Measurements from ENCODE around the gene VPS35.

Gene VPS35

GRCh38 chr16:46728806-46729205, 39.8 kb upstream of the VPS35 start:
- H3K9me3 ChIP-seq (ENCODE audit: insufficient read depth, low read depth, low read length) = 0 out of 2 replicates have a peak, but pooled peaks cover 5% of the 10 kb centered on the region
- no peak for TF ChIP-seq CTCF (conservative IDR thresholded peaks at IDR 0.05; ENCODE audit: low read length)
- no peak for TF ChIP-seq EZH2phosphoT487 (IDR thresholded peaks at IDR 0.05; ENCODE audit: borderline replicate concordance)
- no peak overlapping the region for H3K4me3 ChIP-seq (ENCODE audit: low read length, poor library complexity, severe bottlenecking)
- no peaks in the 10 kb centered on the region for H3K9me2 ChIP-seq (replicated peaks; ENCODE audit: low read depth, low read length)
- H3K36me3 ChIP-seq (ENCODE audit: insufficient read depth, low read length) = no peaks in the 10 kb centered on the region
- no peaks in the 10 kb centered on the region for H3K79me2 ChIP-seq (ENCODE audit: insufficient read depth, low read length)
- no peak overlapping the region for H3K9ac ChIP-seq (ENCODE audit: low read depth, low read length, poor library complexity, severe bottlenecking)
- H3K4me2 ChIP-seq (ENCODE audit: low read depth, low read length, poor library complexity, severe bottlenecking) = no peak overlapping the region
- no peaks in the 10 kb centered on the region for H3K4me1 ChIP-seq (ENCODE audit: insufficient read depth, low read length, poor library complexity, severe bottlenecking)
- no peaks in the 10 kb centered on the region for H4K20me1 ChIP-seq (ENCODE audit: insufficient read depth, low read length, poor library complexity, severe bottlenecking)
- no peaks in the 10 kb centered on the region for H3F3A ChIP-seq (ENCODE audit: low read depth)
- H2AFZ ChIP-seq (ENCODE audit: low read length) = no peak overlapping the region
- H3K27me3 ChIP-seq (ENCODE audit: insufficient read depth, low read length, poor library complexity, severe bottlenecking) = no peaks in the 10 kb centered on the region

GRCh38 chr16:46727630-46728029, 38.7 kb upstream of the VPS35 start:
- H3K9ac ChIP-seq (ENCODE audit: low read depth, low read length, poor library complexity, severe bottlenecking) = no peak overlapping the region
- H3K4me3 ChIP-seq (ENCODE audit: low read length, poor library complexity, severe bottlenecking) = no peak overlapping the region
- no peaks in the 10 kb centered on the region for H3K79me2 ChIP-seq (ENCODE audit: insufficient read depth, low read length)
- H3K9me2 ChIP-seq (replicated peaks; ENCODE audit: low read depth, low read length) = no peaks in the 10 kb centered on the region
- no peak overlapping the region for H3K4me2 ChIP-seq (ENCODE audit: low read depth, low read length, poor library complexity, severe bottlenecking)
- H3F3A ChIP-seq (ENCODE audit: low read depth) = no peaks in the 10 kb centered on the region
- no peaks in the 10 kb centered on the region for H4K20me1 ChIP-seq (ENCODE audit: insufficient read depth, low read length, poor library complexity, severe bottlenecking)
- H3K9me3 ChIP-seq (ENCODE audit: insufficient read depth, low read depth, low read length) = 0 out of 2 replicates have a peak, but pooled peaks cover 5% of the 10 kb centered on the region
- no peaks in the 10 kb centered on the region for H3K27me3 ChIP-seq (ENCODE audit: insufficient read depth, low read length, poor library complexity, severe bottlenecking)
- TF ChIP-seq CTCF (conservative IDR thresholded peaks at IDR 0.05; ENCODE audit: low read length) (no peak), EZH2phosphoT487 (IDR thresholded peaks at IDR 0.05; ENCODE audit: borderline replicate concordance) (no peak)
- H3K36me3 ChIP-seq (ENCODE audit: insufficient read depth, low read length) = no peaks in the 10 kb centered on the region
- H3K4me1 ChIP-seq (ENCODE audit: insufficient read depth, low read length, poor library complexity, severe bottlenecking) = no peaks in the 10 kb centered on the region
- H2AFZ ChIP-seq (ENCODE audit: low read length) = no peak overlapping the region

- Histone ChIP-seq H3K36me3 (ENCODE audit: insufficient read depth, low read length) (no peaks in the 10 kb centered on the region), H3K4me3 (ENCODE audit: low read length, poor library complexity, severe bottlenecking) (no peak overlapping the region), H3K9me3 (ENCODE audit: insufficient read depth, low read depth, low read length) (0 out of 2 replicates have a peak, but pooled peaks cover 5% of the 10 kb centered on the region), H3K27me3 (ENCODE audit: insufficient read depth, low read length, poor library complexity, severe bottlenecking) (no peaks in the 10 kb centered on the region), H3F3A (ENCODE audit: low read depth) (no peaks in the 10 kb centered on the region), H4K20me1 (ENCODE audit: insufficient read depth, low read length, poor library complexity, severe bottlenecking) (no peaks in the 10 kb centered on the region), H3K79me2 (ENCODE audit: insufficient read depth, low read length) (no peaks in the 10 kb centered on the region), H3K4me2 (ENCODE audit: low read depth, low read length, poor library complexity, severe bottlenecking) (no peak overlapping the region), H2AFZ (ENCODE audit: low read length) (no peak overlapping the region), H3K4me1 (ENCODE audit: insufficient read depth, low read length, poor library complexity, severe bottlenecking) (no peaks in the 10 kb centered on the region), H3K9me2 (replicated peaks; ENCODE audit: low read depth, low read length) (no peaks in the 10 kb centered on the region), H3K9ac (ENCODE audit: low read depth, low read length, poor library complexity, severe bottlenecking) (no peak overlapping the region)
- TF ChIP-seq CTCF (conservative IDR thresholded peaks at IDR 0.05; ENCODE audit: low read length) (no peak), EZH2phosphoT487 (IDR thresholded peaks at IDR 0.05; ENCODE audit: borderline replicate concordance) (no peak)
These were observed 38.2 kb upstream of the VPS35 start for GRCh38 chr16:46727184-46727583.

Data from Loucy (cell line).